ENCODE measurements around the gene MRPL23.

Gene MRPL23

GRCh38 chr11:1998290-1998689, 51.2 kb downstream of the MRPL23 start:
- no peaks in the 10 kb centered on the region for H3K4me1 ChIP-seq (ENCODE audit: insufficient read depth, low read length, poor library complexity, severe bottlenecking)
- no peaks in the 10 kb centered on the region for H3F3A ChIP-seq (ENCODE audit: low read depth)
- H3K79me2 ChIP-seq (ENCODE audit: insufficient read depth, low read length), result no peaks in the 10 kb centered on the region
- no peaks in the 10 kb centered on the region for H4K20me1 ChIP-seq (ENCODE audit: insufficient read depth, low read length, poor library complexity, severe bottlenecking)
- TF ChIP-seq, protein P1, sequence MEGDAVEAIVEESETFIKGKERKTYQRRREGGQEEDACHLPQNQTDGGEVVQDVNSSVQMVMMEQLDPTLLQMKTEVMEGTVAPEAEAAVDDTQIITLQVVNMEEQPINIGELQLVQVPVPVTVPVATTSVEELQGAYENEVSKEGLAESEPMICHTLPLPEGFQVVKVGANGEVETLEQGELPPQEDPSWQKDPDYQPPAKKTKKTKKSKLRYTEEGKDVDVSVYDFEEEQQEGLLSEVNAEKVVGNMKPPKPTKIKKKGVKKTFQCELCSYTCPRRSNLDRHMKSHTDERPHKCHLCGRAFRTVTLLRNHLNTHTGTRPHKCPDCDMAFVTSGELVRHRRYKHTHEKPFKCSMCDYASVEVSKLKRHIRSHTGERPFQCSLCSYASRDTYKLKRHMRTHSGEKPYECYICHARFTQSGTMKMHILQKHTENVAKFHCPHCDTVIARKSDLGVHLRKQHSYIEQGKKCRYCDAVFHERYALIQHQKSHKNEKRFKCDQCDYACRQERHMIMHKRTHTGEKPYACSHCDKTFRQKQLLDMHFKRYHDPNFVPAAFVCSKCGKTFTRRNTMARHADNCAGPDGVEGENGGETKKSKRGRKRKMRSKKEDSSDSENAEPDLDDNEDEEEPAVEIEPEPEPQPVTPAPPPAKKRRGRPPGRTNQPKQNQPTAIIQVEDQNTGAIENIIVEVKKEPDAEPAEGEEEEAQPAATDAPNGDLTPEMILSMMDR (conservative IDR thresholded peaks at IDR 0.05; ENCODE audit: low read length), result no peak
- no peak for TF ChIP-seq EZH2phosphoT487 (IDR thresholded peaks at IDR 0.05; ENCODE audit: borderline replicate concordance)
- H3K27me3 ChIP-seq (ENCODE audit: insufficient read depth, low read length, poor library complexity, severe bottlenecking), result no peaks in the 10 kb centered on the region
- no peak overlapping the region for H3K9ac ChIP-seq (ENCODE audit: low read depth, low read length, poor library complexity, severe bottlenecking)
- no peaks in the 10 kb centered on the region for H3K9me3 ChIP-seq (ENCODE audit: insufficient read depth, low read depth, low read length)
- no peaks in the 10 kb centered on the region for H3K9me2 ChIP-seq (replicated peaks; ENCODE audit: low read depth, low read length)
- H3K4me2 ChIP-seq (ENCODE audit: low read depth, low read length, poor library complexity, severe bottlenecking), result no peak overlapping the region
- H2AFZ ChIP-seq (ENCODE audit: low read length), result no peak overlapping the region
- H3K4me3 ChIP-seq (ENCODE audit: low read length, poor library complexity, severe bottlenecking), result no peak overlapping the region
- no peaks in the 10 kb centered on the region for H3K36me3 ChIP-seq (ENCODE audit: insufficient read depth, low read length)

DNA sequence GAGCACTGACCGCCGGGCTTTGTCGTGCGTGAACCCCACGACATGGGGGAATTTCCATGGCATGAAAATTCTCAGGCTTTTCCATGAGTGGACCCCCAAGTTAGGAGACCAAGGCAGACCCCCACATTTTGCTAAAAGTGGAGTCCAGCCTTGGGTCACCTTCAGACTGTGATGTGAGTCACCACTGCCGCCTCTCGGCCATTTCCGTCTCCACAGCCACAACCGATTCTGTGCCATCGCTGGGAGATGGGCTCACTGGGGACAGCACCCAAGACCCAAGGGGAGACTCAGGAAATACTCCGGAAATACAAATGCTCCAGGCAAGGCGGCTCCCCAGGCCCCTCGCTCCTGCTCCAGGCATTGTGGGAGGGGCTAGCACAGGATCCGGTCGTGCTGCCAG, 51.7 kb downstream of the MRPL23 start:
- H3K4me2 ChIP-seq (ENCODE audit: low read depth, low read length, poor library complexity, severe bottlenecking), result no peak overlapping the region
- H3K9me2 ChIP-seq (replicated peaks; ENCODE audit: low read depth, low read length), result no peaks in the 10 kb centered on the region
- H3K27me3 ChIP-seq (ENCODE audit: insufficient read depth, low read length, poor library complexity, severe bottlenecking), result no peaks in the 10 kb centered on the region
- no peaks in the 10 kb centered on the region for H3K36me3 ChIP-seq (ENCODE audit: insufficient read depth, low read length)
- TF ChIP-seq, protein P1 (conservative IDR thresholded peaks at IDR 0.05; ENCODE audit: low read length), result no peak
- no peak for TF ChIP-seq EZH2phosphoT487 (IDR thresholded peaks at IDR 0.05; ENCODE audit: borderline replicate concordance)
- H4K20me1 ChIP-seq (ENCODE audit: insufficient read depth, low read length, poor library complexity, severe bottlenecking), result no peaks in the 10 kb centered on the region
- no peak overlapping the region for H3K9ac ChIP-seq (ENCODE audit: low read depth, low read length, poor library complexity, severe bottlenecking)
- H3K9me3 ChIP-seq (ENCODE audit: insufficient read depth, low read depth, low read length), result no peaks in the 10 kb centered on the region
- H3K4me1 ChIP-seq (ENCODE audit: insufficient read depth, low read length, poor library complexity, severe bottlenecking), result no peaks in the 10 kb centered on the region
- no peaks in the 10 kb centered on the region for H3K79me2 ChIP-seq (ENCODE audit: insufficient read depth, low read length)
- no peaks in the 10 kb centered on the region for H3F3A ChIP-seq (ENCODE audit: low read depth)
- no peak overlapping the region for H3K4me3 ChIP-seq (ENCODE audit: low read length, poor library complexity, severe bottlenecking)
- no peak overlapping the region for H2AFZ ChIP-seq (ENCODE audit: low read length)

GRCh38 chr11:2002042-2002776, 55.1 kb downstream of the MRPL23 start:
- H4K20me1 ChIP-seq (ENCODE audit: insufficient read depth, low read length, poor library complexity, severe bottlenecking), result no peaks in the 10 kb centered on the region
- H3K4me1 ChIP-seq (ENCODE audit: insufficient read depth, low read length, poor library complexity, severe bottlenecking), result no peaks in the 10 kb centered on the region
- H3K9ac ChIP-seq (ENCODE audit: low read depth, low read length, poor library complexity, severe bottlenecking), result no peak overlapping the region
- H3K36me3 ChIP-seq (ENCODE audit: insufficient read depth, low read length), result no peaks in the 10 kb centered on the region
- no peaks in the 10 kb centered on the region for H3F3A ChIP-seq (ENCODE audit: low read depth)
- H3K4me3 ChIP-seq (ENCODE audit: low read length, poor library complexity, severe bottlenecking), result no peak overlapping the region
- no peaks in the 10 kb centered on the region for H3K27me3 ChIP-seq (ENCODE audit: insufficient read depth, low read length, poor library complexity, severe bottlenecking)
- no peaks in the 10 kb centered on the region for H3K79me2 ChIP-seq (ENCODE audit: insufficient read depth, low read length)
- no peaks in the 10 kb centered on the region for H3K9me3 ChIP-seq (ENCODE audit: insufficient read depth, low read depth, low read length)
- no peaks in the 10 kb centered on the region for H3K9me2 ChIP-seq (replicated peaks; ENCODE audit: low read depth, low read length)
- no peak for TF ChIP-seq EZH2phosphoT487 (IDR thresholded peaks at IDR 0.05; ENCODE audit: borderline replicate concordance)
- TF ChIP-seq, protein P1 (conservative IDR thresholded peaks at IDR 0.05; ENCODE audit: low read length), result no peak
- no peak overlapping the region for H3K4me2 ChIP-seq (ENCODE audit: low read depth, low read length, poor library complexity, severe bottlenecking)
- H2AFZ ChIP-seq (ENCODE audit: low read length), result no peak overlapping the region

Data from Loucy (cell line).